ENCODE results near the gene KCP. TPM values are rescaled to one million over a fixed set of nuclear protein-coding genes. Genes with fewer than 3 reads are reported as not detected.
A peak's percentile ranks its signal among the peaks of the same experiment; 100 is the strongest.

The KCP gene
- total RNA-seq, 2 donors from 2014 or later, result 0.31 to 0.50 TPM

DNA sequence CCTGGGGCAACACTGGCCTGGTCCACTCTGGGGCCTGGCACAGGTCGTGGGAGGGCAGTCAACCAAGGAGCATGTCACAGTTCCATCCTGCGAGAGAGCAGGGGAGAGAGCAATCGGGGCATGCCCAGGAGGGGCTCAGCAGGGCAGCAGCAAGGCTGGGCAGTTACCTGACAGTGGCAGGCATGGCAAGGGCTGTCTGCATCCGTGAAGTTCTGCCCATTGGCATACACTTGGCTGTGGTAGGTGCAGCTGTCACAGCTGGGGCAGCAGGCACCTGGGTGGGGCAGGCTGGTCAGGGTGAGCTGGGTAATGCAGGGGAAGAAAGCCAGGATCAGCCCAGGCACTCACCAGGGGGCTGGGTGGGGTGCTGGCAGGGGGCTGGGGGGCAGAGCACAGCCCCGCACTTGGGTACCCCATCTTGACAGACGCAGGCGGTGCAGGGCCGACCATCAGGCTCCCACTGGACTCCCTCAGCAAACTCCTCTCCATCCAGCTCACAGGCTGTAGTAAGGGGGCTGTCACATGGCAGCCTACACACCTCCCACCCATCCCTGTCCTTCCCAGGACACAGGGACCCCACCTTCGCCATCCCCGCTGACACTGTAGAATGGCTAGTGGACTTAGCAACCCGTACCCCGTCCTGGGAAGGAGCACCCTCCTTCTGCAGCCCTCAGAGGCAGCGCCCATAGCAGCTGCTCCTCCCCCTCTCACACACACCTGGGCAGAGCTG, 17.8 kb downstream of the KCP start:
- DNase-seq (peak; percentile 11), ATAC-seq (no peak)
- intact Hi-C loops (cut with DNase I), result no loop called here

DNA sequence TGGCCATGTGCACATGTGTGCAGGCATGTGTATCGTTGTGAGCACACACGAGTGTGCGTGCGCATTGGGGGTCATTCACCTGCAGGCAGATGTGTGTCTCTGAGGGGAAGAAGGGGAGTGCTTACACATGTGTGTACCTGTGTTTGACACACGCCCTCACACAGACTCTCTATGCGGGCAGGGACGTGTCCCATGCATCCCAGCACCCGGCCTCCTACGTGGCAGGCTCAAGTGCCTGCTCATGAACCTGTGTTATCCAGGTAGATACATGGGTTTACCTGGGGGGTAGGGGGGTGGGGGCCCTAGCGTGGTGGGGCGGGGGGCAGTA, 18.6 kb downstream of the KCP start:
- ATAC-seq (no peak), DNase-seq (peak; percentile 6)
- intact Hi-C loops (cut with DNase I), result no loop called here

DNA sequence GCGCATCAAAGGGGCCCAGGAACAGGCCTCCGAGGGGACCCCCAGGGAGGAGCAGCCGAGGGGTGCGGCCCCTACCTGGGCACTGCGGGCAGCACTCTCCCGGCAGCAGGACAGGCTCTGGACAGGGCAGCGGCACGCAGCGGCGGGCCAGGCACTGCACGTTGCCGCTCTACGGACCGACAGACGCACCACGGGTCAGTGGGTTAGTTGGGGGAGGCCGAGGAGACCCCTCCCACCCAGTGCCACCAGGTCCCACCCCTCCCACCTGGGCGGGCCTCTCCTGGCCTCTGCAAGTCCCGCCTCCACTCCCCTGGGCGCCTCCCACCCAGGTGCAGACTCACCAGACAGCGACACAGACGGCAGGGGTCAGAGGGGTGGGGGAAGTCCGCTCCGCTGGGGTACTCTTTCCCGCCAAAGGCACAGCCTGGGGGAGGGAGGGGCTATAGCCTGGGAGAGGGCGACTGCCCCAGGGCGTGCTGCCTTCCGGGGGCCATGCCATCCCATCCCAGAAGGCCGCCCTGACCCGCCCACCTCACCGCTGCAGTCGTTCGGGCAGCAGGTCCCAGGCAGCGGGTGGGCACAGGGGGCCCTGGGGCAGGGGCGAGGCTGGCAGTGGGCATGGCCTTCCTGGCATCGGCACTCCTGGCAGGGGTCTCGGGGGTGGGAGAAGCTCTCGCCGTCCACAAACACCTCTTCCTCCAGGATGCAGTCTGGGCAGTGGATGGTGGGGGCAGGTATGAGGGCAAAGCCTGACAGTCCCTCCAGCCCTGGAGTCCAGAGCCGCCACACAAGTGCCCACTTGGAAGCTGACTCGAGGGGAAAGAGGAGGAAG, 19.2 kb downstream of the KCP start:
- ATAC-seq (peak; percentile 5 to 7), DNase-seq (peak; percentile 21)
- intact Hi-C loops (cut with DNase I), result no loop called here

DNA sequence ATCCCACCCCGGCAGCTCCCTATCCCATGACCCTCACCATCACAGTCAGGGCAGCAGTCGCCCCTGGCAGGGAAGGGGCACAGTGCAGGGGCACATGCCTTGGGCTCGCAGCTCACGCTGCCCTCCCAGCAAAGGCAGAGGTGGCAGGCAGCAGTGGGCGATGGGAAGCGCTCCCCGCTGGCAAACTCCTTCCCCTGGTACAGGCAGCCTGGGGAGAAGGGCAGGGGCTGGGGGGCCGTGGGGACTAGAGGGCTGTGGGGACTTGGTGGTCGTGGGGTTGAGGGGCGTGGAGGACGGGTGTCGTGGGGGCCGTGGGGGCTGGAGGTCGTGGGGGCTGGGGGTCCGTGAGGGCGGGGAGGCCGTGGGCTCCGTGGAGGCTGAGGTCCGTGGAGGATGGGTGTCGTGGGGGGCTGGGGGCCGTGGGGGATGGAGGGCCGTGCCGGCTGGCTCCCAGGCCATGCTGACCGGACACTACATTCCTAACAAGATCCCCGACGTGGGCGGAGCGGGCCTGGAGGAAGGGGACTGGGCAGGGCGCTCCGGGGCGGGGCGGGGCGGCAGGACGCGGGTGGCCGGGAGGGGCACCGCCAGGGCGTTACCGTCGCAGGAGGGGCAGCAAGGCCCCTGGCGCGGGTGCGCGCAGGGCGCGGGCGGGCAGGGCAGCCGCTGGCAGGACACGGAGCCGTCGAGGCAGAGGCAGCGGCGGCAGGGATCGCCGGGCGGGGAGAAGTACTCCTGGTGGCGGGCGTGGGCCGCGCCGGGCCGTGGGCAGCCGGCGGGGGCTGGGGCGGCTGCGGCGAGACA, 20.0 kb downstream of the KCP start:
- ATAC-seq (peak; percentile 20 to 41), DNase-seq (peak; percentile 60)
- intact Hi-C loops (cut with DNase I), result no loop called here

DNA sequence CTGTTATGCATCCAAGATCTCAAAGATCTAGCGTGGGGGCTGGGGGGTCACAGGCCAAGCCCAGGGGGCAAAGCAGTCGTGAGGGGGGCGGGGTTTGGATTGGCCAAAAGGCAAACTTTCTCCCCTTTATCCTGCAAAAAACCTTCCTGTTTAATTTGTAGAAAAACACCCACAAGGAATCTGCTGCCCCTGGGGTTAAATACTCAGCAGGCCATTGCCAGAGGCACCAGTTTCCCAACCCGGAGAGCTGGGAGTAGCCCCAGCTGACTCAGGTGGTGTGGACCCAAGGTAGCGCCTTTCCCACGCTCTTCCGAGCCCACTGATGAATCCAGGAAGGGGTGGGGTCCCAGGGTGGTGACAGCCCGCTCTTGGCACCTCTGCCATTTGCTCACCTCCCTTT, 21.4 kb downstream of the KCP start:
- ATAC-seq (no peak), DNase-seq (peak; percentile 17)
- intact Hi-C loops (cut with DNase I), result loop anchor here (10.0 kb wide), 2 partner anchors 274 to 414 kb away; partner anchors contain the start of gene METTL2B (in 1 of the 2)

DNA sequence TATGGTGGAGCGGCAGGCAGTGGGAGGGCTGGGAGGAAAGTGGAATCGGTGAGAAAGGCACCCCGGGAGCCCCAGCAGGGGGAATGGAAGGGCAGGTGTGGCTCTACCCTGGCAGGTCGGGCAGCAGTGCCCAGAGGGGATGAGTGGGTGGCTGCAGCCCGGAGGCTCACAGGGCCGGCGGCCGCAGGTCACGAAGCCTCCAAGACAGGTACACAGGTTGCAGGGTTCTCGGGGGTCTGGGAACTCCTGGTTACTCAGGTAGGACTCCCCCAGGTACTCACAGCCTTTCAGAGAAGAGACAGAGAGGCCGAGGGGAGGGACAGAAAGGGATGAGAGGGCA, 21.8 kb downstream of the KCP start:
- ATAC-seq (no peak), DNase-seq (no peak)
- intact Hi-C loops (cut with DNase I), result loop anchor here (10.0 kb wide), 2 partner anchors 274 to 414 kb away; partner anchors contain the start of gene METTL2B (in 1 of the 2)

DNA sequence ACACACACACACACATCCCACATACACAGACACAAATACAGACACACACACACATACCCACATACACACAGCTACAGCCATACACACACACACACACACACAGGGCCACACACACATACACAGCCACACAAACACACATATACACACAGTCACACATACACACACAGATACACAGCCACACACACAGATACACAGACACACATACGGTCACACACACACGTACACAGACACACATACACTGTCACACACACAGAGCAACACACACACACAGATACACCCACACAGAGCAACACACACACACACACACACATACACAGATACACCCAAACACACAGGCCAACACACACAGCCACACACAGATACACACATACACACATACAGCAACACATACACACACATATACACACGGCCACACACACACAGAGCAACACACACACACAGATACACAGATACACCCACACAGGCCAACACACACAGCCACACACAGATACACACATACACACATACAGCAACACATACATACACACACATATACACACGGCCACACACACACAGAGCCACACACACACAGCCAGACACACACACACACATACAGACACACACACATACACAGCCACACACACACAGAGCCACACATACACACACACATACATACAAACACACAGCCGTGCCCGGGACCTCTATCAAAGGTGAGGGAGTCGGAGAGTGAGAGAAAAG, 22.3 kb downstream of the KCP start:
- DNase-seq (peak; percentile 13), ATAC-seq (no peak)
- intact Hi-C loops (cut with DNase I), result loop anchor here (10.0 kb wide), 2 partner anchors 273 to 413 kb away; partner anchors contain the start of gene METTL2B (in 1 of the 2)

DNA sequence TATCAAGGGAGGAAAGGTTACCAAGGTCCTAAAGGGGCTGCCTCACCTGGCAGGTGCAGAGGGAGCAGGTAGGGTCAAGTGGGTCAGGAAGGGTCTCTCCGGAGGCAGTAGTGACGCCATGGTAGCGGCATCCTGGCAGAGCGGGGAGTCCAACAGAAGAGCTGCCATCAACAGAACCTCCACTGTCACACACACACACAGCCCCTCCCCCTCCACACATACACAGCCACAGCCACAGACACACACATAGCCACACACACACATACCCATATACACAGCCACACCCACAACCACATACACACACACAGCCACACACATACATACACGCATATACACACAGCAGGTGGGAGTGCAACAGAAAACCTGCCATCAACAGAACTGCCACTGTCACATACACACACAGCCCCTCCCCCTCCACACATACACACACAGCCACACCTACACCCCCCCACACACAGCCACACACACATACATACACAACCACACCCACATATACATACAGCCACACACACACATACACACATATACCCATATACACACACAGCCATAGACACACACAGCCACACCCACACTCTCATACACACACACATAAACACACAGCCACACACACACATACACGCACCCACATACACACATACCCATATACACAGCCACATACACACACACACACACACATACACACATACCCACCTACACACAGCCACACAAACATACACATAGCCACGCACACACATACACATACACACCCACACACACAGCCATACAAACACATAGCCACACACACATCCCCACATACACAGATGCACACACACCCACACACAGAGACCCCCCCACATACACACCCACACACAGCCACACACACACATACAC, 23.1 kb downstream of the KCP start:
- DNase-seq, result peak; percentile 4
- intact Hi-C loops (cut with DNase I), result loop anchor here (10.0 kb wide), 2 partner anchors 273 to 413 kb away; partner anchors contain the start of gene METTL2B (in 1 of the 2)
- no peak for ATAC-seq

DNA sequence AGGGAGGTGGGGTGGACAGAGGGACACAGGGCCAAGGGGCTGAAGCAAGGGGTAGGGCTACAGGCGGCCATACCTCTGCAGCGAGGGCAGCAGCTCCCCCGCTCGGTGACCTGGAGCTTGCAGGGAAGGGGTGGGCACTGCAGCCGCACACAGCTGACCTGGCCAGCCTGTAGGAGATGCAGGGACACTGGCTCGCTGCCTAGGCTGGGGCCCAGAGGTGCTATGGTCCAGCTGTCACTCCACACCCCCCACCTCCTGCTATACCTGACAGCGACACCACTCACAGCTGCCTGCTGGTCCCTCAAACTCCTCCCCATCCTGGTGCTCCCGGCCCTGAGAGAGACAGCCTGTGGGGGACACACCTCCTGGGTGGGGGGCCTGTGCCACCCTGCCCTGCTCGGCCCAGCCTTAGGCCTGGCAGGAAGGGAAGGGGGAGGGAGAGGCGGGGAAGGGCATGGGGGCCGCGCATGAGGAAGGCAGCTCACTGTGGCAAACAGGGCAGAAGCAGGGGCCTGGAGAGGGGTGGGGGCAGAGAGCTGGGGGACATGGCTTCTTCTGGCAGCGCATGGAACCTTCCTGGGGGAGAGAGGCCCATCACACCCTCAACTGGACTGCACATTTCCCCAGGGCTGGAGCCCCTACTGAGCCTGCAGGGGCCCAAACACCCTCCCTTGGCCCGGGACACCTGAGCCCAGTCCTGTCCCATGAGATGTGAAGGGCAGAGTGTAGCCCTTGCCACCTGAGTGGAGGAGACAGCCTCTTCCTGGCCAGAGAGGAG, 23.9 kb downstream of the KCP start:
- intact Hi-C loops (cut with DNase I), result loop anchor here (10.0 kb wide), 2 partner anchors 272 to 412 kb away; partner anchors contain the start of gene METTL2B (in 1 of the 2)
- DNase-seq (peak; percentile 11), ATAC-seq (no peak)

DNA sequence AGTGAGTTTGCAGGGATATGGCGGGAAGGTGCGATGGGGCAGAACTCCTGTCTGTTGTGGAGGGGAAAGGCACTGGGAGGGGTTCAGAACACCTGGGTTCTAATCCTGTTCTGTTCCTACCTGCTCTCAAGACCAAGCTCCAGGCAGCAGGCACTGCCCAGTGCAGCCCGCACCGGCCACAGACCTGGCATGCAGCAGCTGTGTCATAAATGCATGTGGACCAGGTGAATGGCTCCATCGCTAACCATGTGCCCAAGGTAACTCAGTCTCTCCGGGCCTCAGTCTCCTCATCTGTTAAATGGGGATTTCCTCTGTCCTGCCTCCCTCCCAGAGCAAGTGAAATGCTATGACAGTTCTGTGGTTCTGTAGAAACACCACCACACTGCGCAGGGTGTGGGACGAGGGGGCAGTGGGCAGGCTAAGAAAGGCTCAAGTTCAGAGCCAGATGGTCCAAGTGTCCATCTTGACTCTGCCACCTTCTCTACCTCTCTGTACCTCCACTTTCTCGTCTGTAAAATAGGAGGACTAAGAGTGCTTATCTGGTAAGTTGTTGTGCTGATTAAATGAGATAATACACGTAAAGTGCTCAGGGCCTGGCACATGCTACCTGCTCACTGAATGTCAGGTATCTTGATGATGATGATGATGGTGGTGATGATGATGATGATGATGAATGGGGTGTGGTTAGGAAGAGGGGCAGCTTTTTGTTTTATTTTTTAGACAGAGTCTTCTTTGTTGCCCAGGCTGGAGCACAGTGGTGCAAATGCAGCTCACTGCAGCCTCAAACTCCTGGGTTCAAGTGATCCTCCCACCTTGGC, 24.9 kb downstream of the KCP start:
- no peak for ATAC-seq
- intact Hi-C loops (cut with DNase I), result loop anchor here (10.0 kb wide), 2 partner anchors 271 to 411 kb away; partner anchors contain the start of gene METTL2B (in 1 of the 2)
- DNase-seq, result peak; percentile 4

DNA sequence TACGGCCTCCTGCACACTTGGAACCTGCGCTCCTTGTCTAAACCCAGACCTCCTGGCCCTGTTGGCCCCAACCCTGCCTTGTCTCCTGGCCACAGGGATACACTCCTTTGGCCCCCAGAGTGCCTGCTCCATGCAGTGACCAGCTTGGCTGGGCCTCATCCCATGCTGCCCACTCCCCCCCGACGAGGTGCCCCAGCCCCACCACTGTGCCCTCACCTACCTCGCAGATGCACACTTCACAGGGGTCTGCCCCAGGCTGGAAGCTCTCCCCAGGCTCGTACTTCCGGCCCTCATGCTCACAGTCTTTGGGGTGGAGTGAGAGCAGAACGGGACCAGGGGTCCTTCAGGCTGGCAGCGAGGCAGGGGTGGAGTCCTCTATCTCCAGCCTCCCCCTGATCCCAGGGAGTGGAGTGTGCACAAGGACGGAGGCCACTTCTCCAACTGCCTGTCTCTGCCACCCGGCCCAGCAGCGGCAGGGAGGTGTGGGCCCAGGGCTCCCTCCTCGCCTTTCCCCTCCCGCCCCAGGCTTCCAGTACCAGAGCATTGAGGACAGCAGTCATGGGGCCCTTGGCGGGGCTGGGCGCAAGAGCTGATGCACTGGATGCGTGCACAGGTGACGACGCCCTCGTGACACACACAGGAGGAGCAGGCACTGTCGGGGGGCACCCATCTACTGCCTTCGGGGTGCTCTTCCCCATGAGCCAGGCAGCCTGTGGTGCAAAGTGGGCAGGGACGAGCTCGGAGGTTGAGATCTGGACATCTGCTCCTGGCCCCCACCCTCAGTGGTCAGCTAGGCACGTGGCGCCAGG, 25.7 kb downstream of the KCP start:
- DNase-seq (no peak), ATAC-seq (no peak)
- intact Hi-C loops (cut with DNase I), result loop anchor here (5.0 to 10.0 kb wide), 3 partner anchors 270 to 410 kb away; partner anchors contain the start of gene METTL2B (in 1 of the 2)

DNA sequence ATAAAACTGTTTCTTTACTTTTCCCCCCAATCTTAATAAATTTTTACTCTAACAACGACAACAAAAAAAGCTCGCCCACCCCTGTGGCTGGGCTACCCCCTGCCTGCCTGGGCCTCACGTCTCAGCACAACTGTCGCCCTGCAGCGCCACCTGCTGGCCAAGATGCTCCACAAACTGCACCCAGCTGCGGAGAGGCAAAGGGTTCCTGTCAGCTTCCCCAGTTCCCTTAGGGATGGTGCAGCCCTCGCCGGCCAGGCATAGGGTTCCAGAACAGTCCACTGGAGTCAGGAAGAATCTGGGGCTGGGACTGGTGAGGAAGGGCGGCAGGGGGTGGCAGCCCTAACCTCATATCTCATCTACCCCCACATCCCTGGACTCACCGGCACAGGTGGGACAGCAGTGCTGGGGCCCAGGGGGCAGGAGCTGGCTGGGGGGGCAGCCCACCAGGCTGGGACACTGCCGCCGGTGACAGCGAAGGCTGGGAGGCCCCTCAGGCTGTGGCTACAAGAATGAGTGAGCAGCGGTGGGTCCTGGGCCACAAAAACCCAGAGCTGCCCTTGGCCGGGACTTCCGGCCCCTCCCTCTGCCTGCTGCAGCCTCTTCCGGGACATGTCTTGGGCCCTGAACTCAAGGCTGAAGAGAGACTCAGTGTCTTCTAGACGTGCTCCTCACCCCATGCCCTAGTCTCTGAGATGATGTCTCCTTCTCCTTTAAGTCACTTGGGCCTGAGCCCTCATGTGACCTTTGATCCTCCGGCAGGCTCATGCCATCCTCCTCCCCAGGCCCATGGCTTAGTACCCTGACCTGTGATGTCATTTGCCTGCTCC, 26.7 kb downstream of the KCP start:
- DNase-seq (peak; percentile 86), ATAC-seq (peak; percentile 70 to 73)
- intact Hi-C loops (cut with DNase I), result loop anchor here (5.0 to 10.0 kb wide), 3 partner anchors 269 to 409 kb away; partner anchors contain the start of gene METTL2B (in 1 of the 2)

DNA sequence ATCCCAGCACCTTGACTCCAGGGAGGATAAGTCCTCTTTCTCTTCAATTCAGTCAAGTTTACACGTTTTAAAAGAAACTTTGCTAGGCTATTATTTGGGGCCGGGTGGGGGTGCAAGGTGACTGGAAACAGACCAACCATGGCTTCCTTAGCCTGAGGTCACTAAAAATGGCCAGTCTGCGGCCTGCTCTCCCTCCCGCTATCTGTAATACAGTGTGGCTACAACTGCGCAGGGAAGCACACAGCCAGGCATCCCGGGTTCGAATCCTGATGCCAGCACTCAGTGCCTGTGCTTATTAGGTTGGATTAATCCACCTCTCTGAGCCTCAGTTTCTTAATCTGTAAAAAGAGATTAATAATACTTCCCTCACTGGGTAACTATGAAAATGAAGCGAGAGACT, 28.4 kb downstream of the KCP start:
- DNase-seq (no peak), ATAC-seq (no peak)
- intact Hi-C loops (cut with DNase I), result loop anchor here (5.0 to 10.0 kb wide), 3 partner anchors 267 to 407 kb away; partner anchors contain the start of gene METTL2B (in 1 of the 2)

DNA sequence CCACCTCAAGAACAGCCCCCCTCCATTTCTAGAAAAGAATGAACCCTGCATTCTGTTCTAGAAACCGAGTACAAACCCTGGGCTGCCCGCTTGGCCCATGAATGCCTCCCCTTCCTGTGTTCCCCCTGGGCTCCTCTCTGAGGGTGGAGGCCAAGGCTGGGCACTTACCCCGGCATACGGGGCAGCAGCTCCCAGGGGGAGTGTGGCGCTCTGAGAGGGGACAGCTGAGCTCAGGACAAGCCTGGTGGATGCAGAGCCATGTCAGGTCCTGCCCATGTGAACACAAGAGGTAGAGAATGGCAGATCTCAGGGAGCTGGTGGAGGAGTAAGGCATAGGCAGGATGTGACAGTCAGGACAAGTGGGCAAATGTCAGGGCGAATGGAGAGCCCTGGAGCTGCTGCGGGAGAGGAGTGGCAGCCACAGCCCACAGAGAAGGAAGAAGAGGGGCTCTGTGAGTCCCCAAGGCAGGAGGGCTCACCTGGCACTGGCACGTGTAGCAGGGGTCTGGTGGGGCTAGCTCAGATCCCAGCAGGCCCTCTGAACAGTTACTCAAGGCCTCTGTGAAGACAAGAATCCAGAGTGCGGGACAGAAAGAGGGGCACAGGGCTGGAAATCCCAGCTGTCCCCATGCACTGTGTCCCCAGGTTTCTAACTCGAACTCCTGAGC, 28.9 kb downstream of the KCP start:
- DNase-seq (no peak), ATAC-seq (no peak)
- intact Hi-C loops (cut with DNase I), result loop anchor here (5.0 to 10.0 kb wide), 3 partner anchors 267 to 407 kb away; partner anchors contain the start of gene METTL2B (in 1 of the 2)

Measured in left cardiac atrium (tissue), 4 donors.